DMS79 (cell line): ENCODE results near the gene CCK.
"Not testable (repeated sequence)": the region's sequence is repeated elsewhere in the genome, so short reads cannot be mapped to it uniquely, and the experiment has no call there.

Source experiments
- DNase-seq: peaks from one replicate; lab custom pipeline; 2025; lab: John Stamatoyannopoulos, UW

The CCK gene

GRCh38 chr3:42266085-42266484 is at the start of gene CCK:
CCK (minus strand) TSS chr3:42266185; CDS start chr3:42263630, 2,555 bp downstream.
- no peak for DNase-seq

DNA sequence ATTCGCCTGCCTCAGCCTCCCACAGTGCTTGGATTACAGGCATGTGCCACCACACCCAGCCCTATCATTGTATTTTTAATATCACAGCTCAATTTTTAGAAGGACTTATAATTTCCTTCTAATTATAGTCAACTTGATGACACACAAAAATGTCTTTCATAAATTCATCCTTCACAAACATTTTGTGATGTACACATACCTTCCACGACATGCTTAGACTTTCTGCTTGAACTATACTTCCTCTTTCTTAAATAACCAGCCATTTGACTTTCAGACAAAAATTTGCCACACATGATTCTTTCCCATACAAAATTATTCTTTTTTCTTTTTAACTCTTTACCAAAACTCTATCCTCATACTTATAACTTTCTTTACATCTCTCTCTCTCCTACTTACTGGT is 48.4 kb upstream of the CCK start:
- no peak for DNase-seq

DNA sequence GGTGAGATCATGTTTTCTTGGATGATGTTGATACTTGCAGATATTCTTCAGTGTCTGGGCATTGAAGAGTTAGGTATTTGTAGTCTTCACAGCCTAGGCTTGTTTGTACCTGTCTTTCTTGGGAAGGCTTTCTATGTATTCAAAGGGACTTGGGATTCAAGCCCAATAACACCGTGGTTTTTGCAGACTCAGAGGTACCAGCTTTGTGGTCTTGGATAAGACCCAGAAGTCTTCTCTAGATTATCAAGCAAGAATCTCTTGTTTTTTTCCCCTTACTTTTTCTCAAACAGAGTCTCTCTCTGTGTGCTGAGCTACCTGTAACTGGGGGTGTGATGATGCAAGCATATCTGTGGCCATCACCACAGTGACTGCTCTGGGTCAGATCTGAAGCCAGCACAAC is 42.7 kb upstream of the CCK start:
- DNase-seq, result no peak

DNA sequence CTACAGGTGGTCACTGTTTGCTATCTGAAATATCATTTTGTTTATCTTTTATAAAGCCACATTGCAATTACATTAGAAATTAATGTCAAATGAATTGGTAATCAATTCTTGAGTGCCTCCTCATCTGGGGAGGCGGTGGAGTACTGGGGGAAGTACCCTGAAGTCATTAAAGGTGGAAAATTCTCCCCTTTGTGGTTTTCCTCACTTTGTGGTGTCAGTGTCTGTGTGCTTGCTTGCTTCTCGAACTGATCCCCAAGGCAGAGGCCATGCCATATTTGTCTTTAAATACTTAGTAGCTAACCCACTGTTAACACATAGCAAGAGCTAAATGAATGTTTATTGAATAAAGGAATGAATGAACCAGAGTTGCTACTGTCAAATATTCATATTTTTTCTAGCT is 40.5 kb upstream of the CCK start:
- DNase-seq, result no peak

GRCh38 chr3:42302924-42303634 is 37.1 kb upstream of the CCK start:
- DNase-seq, result no peak

DNA sequence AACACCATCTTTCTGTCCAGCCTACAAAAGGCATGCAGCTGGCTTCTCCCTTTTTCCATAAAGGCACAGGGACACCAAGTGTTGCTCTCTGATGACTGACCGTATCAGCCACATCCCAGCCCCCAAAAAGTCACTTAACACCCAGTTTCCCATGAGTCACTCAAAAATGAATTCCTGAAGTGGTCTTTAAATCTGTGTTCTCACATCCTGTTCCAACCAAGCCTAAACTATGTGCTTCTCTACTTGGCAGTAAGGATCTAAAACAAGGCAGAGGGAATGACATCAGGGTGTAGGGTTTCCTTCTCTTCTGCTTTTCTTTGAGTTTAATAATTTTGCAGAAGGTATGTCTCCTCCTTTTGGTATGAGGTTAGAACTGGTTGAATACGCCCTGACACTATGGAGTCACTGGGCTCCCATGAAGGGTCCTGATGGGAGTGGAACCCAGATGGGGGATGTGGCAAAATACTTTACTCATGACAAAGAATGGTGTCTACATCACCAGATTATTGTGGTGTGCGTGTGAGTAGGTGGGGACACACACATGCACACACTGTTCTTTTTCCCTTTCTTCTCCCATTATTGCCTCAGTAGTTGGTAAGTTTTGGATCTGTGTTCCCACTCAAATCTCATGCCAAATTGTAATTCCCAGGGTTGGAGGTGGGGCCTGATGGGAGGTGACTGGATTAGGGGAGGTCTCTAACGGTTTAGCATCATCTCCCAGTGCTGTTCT is 35.6 kb upstream of the CCK start:
- DNase-seq, result no peak

- no peak for DNase-seq
Measured at GRCh38 chr3:42300778-42301177, 34.8 kb upstream of the CCK start.

- no peak for DNase-seq
Measured at GRCh38 chr3:42300013-42300412, 34.0 kb upstream of the CCK start.

DNA sequence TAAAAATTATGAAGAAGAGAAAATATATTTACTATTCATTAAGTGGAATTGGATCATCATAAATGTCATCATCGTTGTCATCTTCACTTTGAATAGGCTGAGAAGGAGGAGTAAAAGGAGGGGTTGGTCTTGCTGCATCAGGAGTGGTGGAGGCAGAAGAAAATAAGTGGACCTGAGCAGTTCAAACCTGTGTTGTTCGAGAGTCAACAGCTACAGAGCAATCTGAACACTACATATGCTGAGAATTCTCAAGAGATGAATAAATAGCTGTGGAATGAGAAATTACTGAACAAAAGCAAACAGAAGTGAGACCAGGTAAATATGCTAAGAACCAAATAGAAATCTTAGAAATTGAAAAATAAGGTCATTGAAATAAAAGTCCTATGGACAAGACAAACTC is 32.3 kb upstream of the CCK start:
- no peak for DNase-seq

DNA sequence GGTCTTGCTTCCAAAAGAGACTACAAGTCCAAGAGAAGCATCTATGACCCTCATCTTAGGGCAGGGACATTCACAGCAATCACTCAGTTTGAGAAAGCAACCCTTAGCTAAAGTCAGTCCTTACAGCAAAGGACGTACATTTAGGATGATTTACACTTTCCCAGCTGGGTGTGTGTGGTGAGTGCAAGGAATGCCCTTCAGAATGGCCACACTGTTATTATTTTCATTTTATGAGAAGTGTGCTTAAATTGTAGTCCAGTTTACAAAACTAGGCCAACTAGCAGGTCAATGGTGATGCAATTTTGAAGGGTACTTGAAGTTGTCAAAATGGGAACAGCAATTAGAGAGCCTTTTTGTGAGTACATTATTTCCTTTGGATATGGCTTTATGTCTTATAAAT is 26.0 kb upstream of the CCK start:
- DNase-seq, result no peak

GRCh38 chr3:42290966-42291714 is 25.2 kb upstream of the CCK start:
- DNase-seq, result no peak

DNA sequence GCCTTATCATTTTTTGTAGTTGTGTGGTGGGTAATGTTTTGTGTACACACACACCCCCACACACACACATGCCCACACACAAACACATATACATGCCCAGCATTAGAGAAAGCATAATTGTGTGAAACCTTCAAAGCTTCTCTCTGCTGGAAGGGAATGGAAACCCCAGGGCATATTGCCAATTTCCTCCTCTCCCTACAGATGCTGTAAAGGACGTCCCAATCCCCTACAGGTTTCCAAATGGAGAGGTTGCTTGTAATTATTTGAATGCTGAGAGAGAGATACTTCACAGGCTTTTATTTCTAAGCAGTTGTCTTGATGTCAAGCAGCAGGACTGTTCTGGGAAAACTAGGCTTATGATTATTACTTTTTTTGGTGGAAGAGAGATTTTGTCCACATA is 23.0 kb upstream of the CCK start:
- DNase-seq, result peak; percentile 43

DNA sequence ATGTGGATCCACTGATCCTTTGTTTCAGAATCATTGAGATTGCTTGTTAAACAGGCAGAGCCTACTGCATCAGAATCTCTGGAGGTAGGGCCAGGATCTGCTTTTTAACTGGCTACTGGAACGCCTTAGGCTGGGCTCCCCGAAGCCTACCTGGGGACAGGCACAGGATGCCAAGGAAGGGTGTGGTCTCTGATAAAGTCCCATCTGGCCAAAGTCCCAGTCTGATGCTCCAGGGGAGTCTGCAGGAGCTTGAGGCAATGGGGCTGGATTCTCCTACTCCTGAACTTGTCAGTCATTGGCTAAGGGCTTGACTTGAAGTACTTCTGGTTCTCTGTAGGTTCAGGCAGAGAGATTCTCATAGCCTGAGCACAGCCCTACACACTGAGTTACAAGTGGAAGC is 22.4 kb upstream of the CCK start:
- no peak for DNase-seq

DNA sequence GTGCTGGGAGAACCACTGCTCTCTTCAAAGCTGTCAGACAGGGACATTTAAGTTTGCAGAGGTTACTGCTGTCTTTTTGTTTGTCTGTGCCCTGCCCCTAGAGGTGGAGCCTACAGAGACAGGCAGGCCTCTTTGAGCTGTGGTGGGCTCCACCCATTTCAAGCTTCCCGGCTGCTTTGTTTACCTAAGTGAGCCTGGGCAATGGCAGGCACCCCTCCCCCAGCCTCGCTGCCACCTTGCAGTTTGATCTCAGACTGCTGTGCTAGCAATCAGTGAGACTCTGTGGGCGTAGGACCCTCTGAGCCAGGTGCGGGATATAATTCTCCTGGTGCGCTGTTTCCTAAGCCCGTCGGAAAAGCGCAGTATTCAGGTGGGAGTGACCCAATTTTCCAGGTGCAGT is 21.4 kb upstream of the CCK start:
- DNase-seq, result not testable (repeated sequence)

- DNase-seq, result no peak
Measured at GRCh38 chr3:42277676-42278075, 11.7 kb upstream of the CCK start.

- no peak for DNase-seq
Measured at GRCh38 chr3:42276141-42277132, 10.5 kb upstream of the CCK start.

GRCh38 chr3:42275217-42275616 is 9.2 kb upstream of the CCK start:
- no peak for DNase-seq

GRCh38 chr3:42274266-42274665 is 8.3 kb upstream of the CCK start:
- DNase-seq, result no peak

- DNase-seq, result no peak
Measured at GRCh38 chr3:42273361-42273760, 7.4 kb upstream of the CCK start.

DNA sequence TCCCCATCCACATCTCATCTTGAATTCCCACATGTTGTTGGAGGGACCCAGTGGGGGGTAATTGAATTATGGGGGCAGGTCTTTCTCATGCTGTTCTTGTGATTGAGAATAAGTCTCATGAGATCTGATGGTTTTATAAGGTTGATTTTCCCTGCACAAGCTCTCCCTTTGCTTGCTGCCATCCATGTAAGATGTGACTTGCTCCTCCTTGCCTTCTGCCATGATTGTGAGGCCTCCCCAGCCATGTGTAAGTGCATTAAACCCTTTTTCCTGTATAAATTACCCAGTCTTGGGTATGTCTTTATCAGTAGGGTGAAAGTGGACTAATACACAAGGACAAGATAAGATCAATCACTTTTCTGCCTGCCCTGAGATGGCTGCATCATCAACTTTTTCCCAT is 5.8 kb upstream of the CCK start:
- DNase-seq, result no peak

DNA sequence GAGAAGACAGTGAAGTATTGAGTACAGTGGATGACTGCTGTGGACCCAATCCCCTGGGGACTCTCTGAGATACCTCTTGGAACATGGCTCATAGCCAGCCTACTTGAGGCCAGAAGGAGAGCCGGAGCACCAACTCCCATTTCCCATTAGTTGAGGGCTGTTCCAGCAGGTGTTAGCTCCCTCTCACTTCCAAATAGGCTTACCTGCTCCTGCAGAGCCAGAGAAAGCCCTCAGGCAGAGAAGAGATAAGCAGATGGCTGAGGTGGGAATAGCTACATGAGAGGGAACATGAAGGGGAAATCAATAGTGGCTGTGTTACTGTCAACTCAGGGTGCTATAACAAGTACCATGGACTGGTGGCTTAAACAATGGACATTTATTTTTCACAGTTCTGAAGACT is 4.6 kb upstream of the CCK start:
- peak; percentile 26 for DNase-seq

DNA sequence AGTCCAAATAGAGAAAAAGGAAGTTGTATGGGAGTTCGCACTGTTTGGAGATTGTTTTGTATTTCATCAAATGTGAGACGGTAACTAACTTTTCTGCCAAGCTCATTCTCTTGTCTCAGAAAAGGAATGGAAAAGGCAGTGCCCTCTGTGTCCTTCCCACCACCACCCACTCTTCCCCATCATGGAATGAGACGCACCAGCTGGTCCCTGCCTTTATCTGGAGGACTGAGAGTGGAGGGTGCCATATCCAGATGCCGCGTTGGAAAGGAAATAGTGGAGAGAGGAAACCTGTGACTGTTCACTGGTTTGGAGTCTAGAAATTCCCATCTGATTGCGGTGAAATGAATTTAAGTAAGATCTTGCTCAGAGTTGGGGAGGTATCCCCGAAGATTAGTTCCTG is 3.7 kb upstream of the CCK start:
- no peak for DNase-seq
